GM18511 (cell line): ENCODE measurements around the gene ALG9.

ENCODE experiments used
- ATAC-seq: cut with Tn5 transposase; IDR thresholded peaks from one replicate; pipeline ENCODE4 v1.9.1; 2021; ENCODE audit warnings: mild to moderate bottlenecking, moderate library complexity; ENCODE audit not compliant: unreplicated experiment

Gene ALG9

GRCh38 chr11:111737444-111738210, 133.8 kb downstream of the ALG9 start:
- no peak for ATAC-seq

- no peak for ATAC-seq
Observed at GRCh38 chr11:111736621-111737443, 134.5 kb downstream of the ALG9 start.
